HK-2 (cell line): ENCODE data around the gene AGFG1.

ENCODE experiments used
- DNase-seq: peaks from one replicate; pipeline ENCODE4 v3.0.0-alpha.2; 2018; ENCODE audit not compliant: unreplicated experiment

AGFG1 gene

GRCh38 chr2:227608561-227609338, 136.8 kb downstream of the AGFG1 start:
- no peak for DNase-seq

GRCh38 chr2:227610123-227610522, 138.2 kb downstream of the AGFG1 start:
- DNase-seq: no peak
